OCI-LY3 (cell line): ENCODE data around the gene SLC26A8.

Experiments used
- H2AFZ ChIP-seq: fragments of 200-600, 300-600 bp; shearing (Covaris generic); 2 replicates; pipeline ENCODE4 v1.6.0; 2014; ENCODE audit warnings: antibody characterized with exemption, low read depth, low read length
- H3K27ac ChIP-seq: fragments of 200-600, 300-600 bp; sonication (generic); 2 replicates; pipeline ENCODE4 v1.5.1; 2014; ENCODE audit warnings: mild to moderate bottlenecking, low read length, moderate library complexity, mixed read lengths
- H3K27me3 ChIP-seq: fragments of 200-600, 300-600 bp; sonication (generic); 2 replicates; pipeline ENCODE4 v1.6.1; 2014; ENCODE audit warnings: low read depth, low read length, mixed read lengths
- H3K36me3 ChIP-seq: fragments of 200-600, 300-600 bp; sonication (generic); replicated peaks from 2 replicates; pipeline ENCODE3; 2014; ENCODE audit warnings: low read depth, low read length, mixed read lengths
- H3K4me1 ChIP-seq: fragments of 300-600, 200-600 bp; sonication (generic); 2 replicates; pipeline ENCODE4 v1.6.1; 2014; ENCODE audit warnings: low read length, mixed read lengths
- H3K4me2 ChIP-seq: fragments of 200-600, 300-600 bp; sonication (generic); 2 replicates; pipeline ENCODE4 v1.6.1; 2014; ENCODE audit warnings: low read length, mixed read lengths
- H3K4me3 ChIP-seq: fragments of 300-600, 200-600 bp; sonication (generic); 2 replicates; pipeline ENCODE4 v1.5.1; 2014; ENCODE audit warnings: antibody characterized with exemption, mild to moderate bottlenecking, low read length, moderate library complexity
- H3K79me2 ChIP-seq: fragments of 300-600, 200-600 bp; shearing (Covaris generic); 2 replicates; pipeline ENCODE4 v1.6.1; 2014; ENCODE audit warnings: mild to moderate bottlenecking, low read length, mixed read lengths
- H3K9ac ChIP-seq: fragments of 300-600, 200-600 bp; shearing (Covaris generic); 2 replicates; pipeline ENCODE4 v1.6.0; 2014; ENCODE audit warnings: mild to moderate bottlenecking, low read length, moderate library complexity
- H3K9me3 ChIP-seq: fragments of 200-600, 300-600 bp; shearing (Covaris generic); 2 replicates; pipeline ENCODE4 v1.6.1; 2014; ENCODE audit warnings: low read length, mixed read lengths; ENCODE audit not compliant: insufficient read depth
- H4K20me1 ChIP-seq: fragments of 200-600, 300-600 bp; sonication (generic); 2 replicates; pipeline ENCODE4 v1.6.1; 2016; ENCODE audit warnings: low read length, mixed read lengths; ENCODE audit not compliant: insufficient read depth
- CTCF ChIP-seq: fragments of 200-600, 300-600 bp; sonication (generic); IDR thresholded peaks from 2 replicates; pipeline ENCODE4 v1.5.1; 2014; ENCODE audit warnings: antibody characterized with exemption, low read length, low read depth
- EZH2phosphoT487 ChIP-seq: fragments of 200-600 bp; shearing (Covaris generic); IDR thresholded peaks from 2 replicates; pipeline ENCODE4 v1.6.1; 2018; ENCODE audit warnings: antibody characterized with exemption, mixed run types, low read depth

SLC26A8 gene

DNA sequence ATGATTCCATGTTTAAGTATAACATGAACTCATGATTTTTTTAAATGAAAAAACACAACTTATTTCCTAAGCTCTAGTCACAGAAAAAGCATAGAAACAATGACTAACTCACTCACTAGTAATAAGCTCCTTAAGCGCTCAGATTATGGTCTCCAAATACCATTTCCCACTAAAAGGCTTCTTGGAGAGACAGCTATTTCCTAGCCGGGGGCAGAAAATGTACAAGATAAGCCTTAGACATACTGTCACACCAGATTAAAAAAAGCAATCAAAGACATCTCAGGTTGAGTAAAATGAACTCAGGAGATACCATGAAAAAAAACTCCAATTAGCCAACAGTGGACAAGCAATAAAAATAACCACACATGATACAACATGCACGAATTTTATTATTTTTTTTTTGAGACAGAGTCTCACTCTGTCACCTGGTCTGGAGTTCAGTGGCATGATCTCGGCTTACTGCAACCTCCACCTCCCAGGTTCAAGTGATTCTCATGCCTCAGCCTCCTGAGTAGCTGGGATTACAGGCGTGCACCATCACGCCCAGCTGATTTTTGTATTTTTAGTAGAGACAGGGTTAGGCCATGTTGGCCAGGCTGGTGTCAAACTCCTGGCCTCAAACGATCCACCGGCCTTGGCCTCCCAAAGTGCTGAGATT, 118.5 kb downstream of the SLC26A8 start:
- no peak overlapping the region for H3K27ac ChIP-seq
- peaks cover 38% of the 10 kb centered on the region for H4K20me1 ChIP-seq
- peaks cover 100% of the 10 kb centered on the region for H3K79me2 ChIP-seq
- no peaks in the 10 kb centered on the region for H3K4me1 ChIP-seq
- H3K9me3 ChIP-seq: peaks cover 20% of the 10 kb centered on the region; the same call in 1 of the 2 replicates
- no peak overlapping the region for H3K9ac ChIP-seq
- H3K36me3 ChIP-seq: peaks cover 70% of the 10 kb centered on the region
- H2AFZ ChIP-seq: no peak overlapping the region
- TF ChIP-seq CTCF (no peak), EZH2phosphoT487 (no peak)
- no peak overlapping the region for H3K4me2 ChIP-seq
- H3K27me3 ChIP-seq: no peaks in the 10 kb centered on the region
- H3K4me3 ChIP-seq: no peak overlapping the region

DNA sequence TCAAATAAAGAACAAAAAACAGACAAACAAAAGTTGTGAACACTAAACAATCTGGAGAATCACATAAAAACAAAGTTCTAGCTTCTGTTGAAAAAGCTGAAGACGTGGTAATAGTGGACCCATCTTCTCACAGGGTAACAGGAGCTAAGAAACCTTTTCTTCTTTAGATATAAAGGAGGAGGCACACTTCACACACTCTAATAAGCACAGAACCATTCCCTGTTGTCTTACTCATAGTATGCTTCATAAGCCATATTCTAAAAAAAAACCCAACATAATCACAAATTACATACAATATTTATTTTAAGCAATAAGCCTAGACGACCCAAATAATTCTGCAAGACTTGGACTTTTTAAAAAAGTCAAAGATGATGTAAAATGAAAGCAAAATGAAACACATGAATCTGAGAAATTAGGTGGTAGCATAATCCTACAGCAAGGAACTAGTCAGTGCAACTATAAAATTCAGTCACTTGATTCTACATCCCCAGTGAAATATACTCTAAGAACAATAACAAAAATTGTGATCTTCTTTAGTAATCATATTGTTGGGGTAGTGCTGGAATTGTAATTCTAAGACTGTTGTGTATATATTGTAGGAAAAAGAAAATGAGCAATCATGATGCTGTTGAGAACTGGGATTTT, 119.2 kb downstream of the SLC26A8 start:
- Histone ChIP-seq H3K9ac (no peak overlapping the region), H3K79me2 (peaks cover 100% of the 10 kb centered on the region), H3K36me3 (peaks cover 69% of the 10 kb centered on the region), H3K4me2 (no peak overlapping the region), H3K27ac (no peak overlapping the region), H4K20me1 (peaks cover 44% of the 10 kb centered on the region), H3K27me3 (no peaks in the 10 kb centered on the region), H3K9me3 (peaks cover 13% of the 10 kb centered on the region; the same call in 1 of the 2 replicates), H3K4me3 (no peak overlapping the region), H3K4me1 (no peaks in the 10 kb centered on the region), H2AFZ (no peak overlapping the region)
- TF ChIP-seq CTCF: no peak
- no peak for TF ChIP-seq EZH2phosphoT487

DNA sequence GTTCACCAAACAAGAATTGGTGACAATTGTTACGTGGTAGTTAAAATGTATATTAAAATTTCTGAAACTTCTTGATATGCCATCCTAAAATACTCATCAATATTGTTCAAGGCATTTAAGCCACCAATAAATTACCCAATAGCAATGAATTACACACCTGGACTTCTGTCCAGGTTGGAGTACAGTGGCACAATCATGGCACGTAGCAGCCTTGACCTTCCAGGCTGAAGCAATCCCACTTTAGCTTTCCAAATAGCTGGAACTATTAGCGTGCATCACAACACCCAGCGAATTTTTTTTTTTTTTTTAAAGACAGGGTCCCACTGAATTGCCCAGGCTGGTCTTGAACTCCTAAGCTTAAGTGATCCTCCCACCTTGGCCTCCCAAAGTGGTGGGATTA, 120.8 kb downstream of the SLC26A8 start:
- Histone ChIP-seq H3K9me3 (no peaks in the 10 kb centered on the region; the same call in 1 of the 2 replicates), H3K4me3 (no peak overlapping the region), H2AFZ (no peak overlapping the region), H4K20me1 (peaks cover 52% of the 10 kb centered on the region), H3K79me2 (peaks cover 100% of the 10 kb centered on the region), H3K27ac (no peak overlapping the region), H3K27me3 (no peaks in the 10 kb centered on the region), H3K4me2 (no peak overlapping the region), H3K9ac (no peak overlapping the region), H3K4me1 (no peaks in the 10 kb centered on the region), H3K36me3 (peaks cover 61% of the 10 kb centered on the region)
- TF ChIP-seq CTCF (no peak), EZH2phosphoT487 (no peak)

DNA sequence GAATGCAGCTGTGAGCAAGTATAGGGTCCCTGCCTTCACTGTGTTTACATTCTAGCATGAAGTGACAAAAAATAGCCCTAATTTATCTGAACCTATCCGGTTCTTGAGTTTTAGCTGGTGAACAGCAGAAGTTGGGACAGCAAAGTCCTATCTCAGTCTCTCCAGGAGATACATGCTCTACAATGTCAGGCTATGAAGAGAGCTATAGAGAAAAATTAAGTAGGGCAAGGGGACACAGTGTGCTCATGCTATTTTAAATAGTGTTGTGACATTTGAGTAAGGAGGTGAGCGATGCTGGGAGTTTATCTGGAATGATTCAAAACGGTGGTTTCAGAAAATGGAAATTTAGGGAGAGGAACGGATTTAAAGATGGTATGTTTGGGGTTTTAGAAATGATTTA, 124.0 kb downstream of the SLC26A8 start:
- Histone ChIP-seq H3K79me2 (peaks cover 100% of the 10 kb centered on the region), H3K9me3 (no peaks in the 10 kb centered on the region), H3K4me2 (no peak overlapping the region), H3K4me3 (no peak overlapping the region), H3K9ac (no peak overlapping the region), H3K27ac (no peak overlapping the region), H3K4me1 (no peaks in the 10 kb centered on the region), H3K27me3 (no peaks in the 10 kb centered on the region), H2AFZ (no peak overlapping the region), H3K36me3 (peaks cover 55% of the 10 kb centered on the region), H4K20me1 (peaks cover 67% of the 10 kb centered on the region)
- TF ChIP-seq CTCF (no peak), EZH2phosphoT487 (no peak)
